Measurements from ENCODE around the gene FYN. TPM values are rescaled to one million over a fixed set of nuclear protein-coding genes. Genes with fewer than 3 reads are reported as not detected.

FYN gene
- total RNA-seq, 1 experiment from 2014 or later = 18.5 TPM

GRCh38 chr6:111610548-111611172 is 262.6 kb downstream of the FYN start:
- RAD21 ChIA-PET (ENCODE audit: low non-redundant PET in 1 of 2, low total read pairs in 2 of 2, uncharacterized antibody in 2 of 2, unreplicated experiment in 2 of 2) = no interaction called here
- TF ChIP-seq EZH2phosphoT487 (IDR thresholded peaks at IDR 0.05; ENCODE audit: borderline replicate concordance) (no peak), SRF (IDR thresholded peaks at IDR 0.05; ENCODE audit: low read depth) (no peak), CEBPB (IDR thresholded peaks at IDR 0.05; ENCODE audit: low read depth) (no peak), REST (IDR thresholded peaks at IDR 0.05; ENCODE audit: low read depth) (no peak), POLR2AphosphoS5 (IDR thresholded peaks at IDR 0.05; ENCODE audit: low read depth, low read length) (no peak), ZNF274 (IDR thresholded peaks at IDR 0.05; ENCODE audit: low read depth, low read length) (no peak), FOSL1 (IDR thresholded peaks at IDR 0.05; ENCODE audit: low read depth) (no peak), TCF7L2 (IDR thresholded peaks at IDR 0.05; ENCODE audit: borderline replicate concordance, extremely low read depth, insufficient read depth, insufficient read length) (no peak), JUND (IDR thresholded peaks at IDR 0.05) (no peak), ZBTB33 (IDR thresholded peaks at IDR 0.05; ENCODE audit: extremely low read depth, insufficient replicate concordance, low read length) (no peak), RAD21 (IDR thresholded peaks at IDR 0.05; ENCODE audit: low read depth) (no peak), YY1 (IDR thresholded peaks at IDR 0.05; ENCODE audit: extremely low read depth, insufficient replicate concordance, low read depth, low read length) (no peak), MAX (IDR thresholded peaks at IDR 0.05) (no peak), EGR1 (IDR thresholded peaks at IDR 0.05; ENCODE audit: low read depth) (no peak), ATF3 (IDR thresholded peaks at IDR 0.05) (no peak), ELF1 (IDR thresholded peaks at IDR 0.05; ENCODE audit: borderline replicate concordance, low read depth) (no peak), CBX3 (IDR thresholded peaks at IDR 0.05; ENCODE audit: low read depth) (no peak)
- H4K20me1 ChIP-seq (ENCODE audit: insufficient read depth) = no peaks in the 10 kb centered on the region
- no peaks in the 10 kb centered on the region for H3K27me3 ChIP-seq (ENCODE audit: insufficient read depth, low read length)
- H3K27ac ChIP-seq (ENCODE audit: low read depth, low read length) = no peak overlapping the region
- no peaks in the 10 kb centered on the region for H3K36me3 ChIP-seq (ENCODE audit: control insufficient read depth in 1 of 2, insufficient read depth in 2 of 2, low read length in 2 of 2)
- DNase-seq (ENCODE audit: low read depth, low spot score) (no peak), ATAC-seq (no peak)
- intact Hi-C loops (cut with micrococcal nuclease) = no loop called here
- CTCF ChIA-PET = no interaction called here
- POLR2A ChIA-PET = no interaction called here
- H3K9me2 ChIP-seq (ENCODE audit: insufficient read depth) = no peaks in the 10 kb centered on the region
- peaks cover 6 to 19% of the 10 kb centered on the region in 2 experiments; a peak in 3 of 4 replicates for H3K4me1 ChIP-seq (ENCODE audit: control insufficient read depth in 1 of 2, insufficient read depth in 2 of 2, low read length in 2 of 2)
- no peak overlapping the region for H3K4me3 ChIP-seq (replicated peaks in 1 of 2; ENCODE audit: low read depth in 1 of 2, low read length in 2 of 2)
- no TSS peak for BruUV-seq (replicated peaks)
- no peaks in the 10 kb centered on the region for H3K79me2 ChIP-seq (ENCODE audit: insufficient read depth, low read length)
- H3K9me3 ChIP-seq (ENCODE audit: control insufficient read depth in 1 of 2, insufficient read depth in 1 of 2, low read depth in 1 of 2, low read length in 2 of 2) = no peaks in the 10 kb centered on the region
- no peak overlapping the region for H3K9ac ChIP-seq (ENCODE audit: low read length)
- H2AFZ ChIP-seq (ENCODE audit: low read depth, low read length, poor library complexity, severe bottlenecking) = no peak overlapping the region
- H3K4me2 ChIP-seq (ENCODE audit: low read length) = no peak overlapping the region
